Stimulated activated naive CD8-positive, alpha-beta T cell treated with anti-CD3 and anti-CD28 coated beads, Interleukin-15, Interleukin-2, amounts not matched to agents 100 ng/mL and 50 ng/mL, for 24 hours (primary cell): ENCODE data around the gene ST8SIA1.
A peak's percentile ranks its signal among the peaks of the same experiment; 100 is the strongest.
"Not testable (repeated sequence)": the region's sequence is repeated elsewhere in the genome, so short reads cannot be mapped to it uniquely, and the experiment has no call there.

Source experiments
- H3K27ac Mint-ChIP-seq: one replicate; pipeline ENCODE4 v1.8.0; 2021; ENCODE audit warnings: mild to moderate bottlenecking, mixed read lengths
- H3K27me3 Mint-ChIP-seq: one replicate; pipeline ENCODE4 v1.8.0; 2021; ENCODE audit warnings: mixed read lengths
- H3K36me3 Mint-ChIP-seq: one replicate; pipeline ENCODE4 v1.8.0; 2021; ENCODE audit warnings: low read depth, mixed read lengths
- H3K4me1 Mint-ChIP-seq: one replicate; pipeline ENCODE4 v1.8.0; 2021; ENCODE audit warnings: low read depth, mixed read lengths
- H3K4me3 Mint-ChIP-seq: one replicate; pipeline ENCODE4 v1.8.0; 2021; ENCODE audit warnings: mild to moderate bottlenecking, mixed read lengths
- H3K9me3 Mint-ChIP-seq: one replicate; pipeline ENCODE4 v1.8.0; 2021; ENCODE audit warnings: mixed read lengths

Gene ST8SIA1

GRCh38 chr12:22334410-22335100 is at the start of gene ST8SIA1:
TSS of gene ST8SIA1 (minus strand) at chr12:22334707. CDS start at chr12:22334232, 475 bp downstream.
- Mint-ChIP-seq H3K27ac (peak within 1 kb of the TSS; percentile 29), H3K4me3 (peak within 1 kb of the TSS; percentile 87), H3K4me1 (peaks cover 20% of the 10 kb centered on the region), H3K27me3 (peaks cover 59% of the 10 kb centered on the region), H3K36me3 (no peaks in the 10 kb centered on the region), H3K9me3 (no peaks in the 10 kb centered on the region)

- Mint-ChIP-seq H3K9me3 (no peaks in the 10 kb centered on the region), H3K4me3 (no peak overlapping the region), H3K27ac (no peak overlapping the region), H3K27me3 (peaks cover 6% of the 10 kb centered on the region), H3K4me1 (no peaks in the 10 kb centered on the region), H3K36me3 (no peaks in the 10 kb centered on the region)
Observed at GRCh38 chr12:22380031-22380430, 45.5 kb upstream of the ST8SIA1 start.

- no peak overlapping the region for H3K4me3 Mint-ChIP-seq
- H3K9me3 Mint-ChIP-seq: no peaks in the 10 kb centered on the region
- H3K27ac Mint-ChIP-seq: no peak overlapping the region
- H3K4me1 Mint-ChIP-seq: peaks cover 5% of the 10 kb centered on the region
- H3K36me3 Mint-ChIP-seq: no peaks in the 10 kb centered on the region
- peaks cover 6% of the 10 kb centered on the region for H3K27me3 Mint-ChIP-seq
Observed at GRCh38 chr12:22377731-22378496, 43.4 kb upstream of the ST8SIA1 start.

DNA sequence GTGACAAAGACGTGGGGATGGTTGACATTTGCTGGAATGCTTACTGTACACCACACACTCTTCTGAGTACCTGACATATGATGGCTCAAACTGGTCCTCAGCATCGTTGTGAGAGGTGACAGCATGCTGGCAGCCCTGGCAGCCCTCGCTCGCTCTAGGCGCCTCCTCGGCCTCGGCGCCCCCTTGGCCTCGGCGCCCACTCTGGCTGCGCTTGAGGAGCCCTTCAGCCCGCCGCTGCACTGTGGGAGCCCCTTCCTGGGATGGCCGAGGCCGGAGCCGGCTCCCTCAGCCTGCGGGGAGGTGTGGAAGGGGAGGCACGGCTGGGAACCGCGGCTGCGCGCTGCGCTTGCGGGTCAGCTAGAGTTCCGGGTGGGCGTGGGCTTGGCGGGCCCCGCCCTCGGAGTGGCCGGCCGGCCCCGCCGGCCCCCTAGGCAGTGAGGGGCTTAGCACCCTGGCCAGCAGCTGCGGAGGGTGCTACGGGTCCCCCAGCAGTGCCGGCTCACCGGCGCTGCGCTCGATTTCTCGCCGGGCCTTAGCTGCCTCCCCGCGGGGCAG is 42.2 kb upstream of the ST8SIA1 start:
- H3K4me1 Mint-ChIP-seq, H3K4me3 Mint-ChIP-seq, H3K9me3 Mint-ChIP-seq, H3K27ac Mint-ChIP-seq, H3K27me3 Mint-ChIP-seq, H3K36me3 Mint-ChIP-seq: not testable (repeated sequence)

- no peaks in the 10 kb centered on the region for H3K36me3 Mint-ChIP-seq
- no peak overlapping the region for H3K4me3 Mint-ChIP-seq
- peaks cover 5% of the 10 kb centered on the region for H3K4me1 Mint-ChIP-seq
- no peak overlapping the region for H3K27ac Mint-ChIP-seq
- H3K27me3 Mint-ChIP-seq: peaks cover 6% of the 10 kb centered on the region
- H3K9me3 Mint-ChIP-seq: no peaks in the 10 kb centered on the region
Observed at GRCh38 chr12:22374508-22374907, 40.0 kb upstream of the ST8SIA1 start.

DNA sequence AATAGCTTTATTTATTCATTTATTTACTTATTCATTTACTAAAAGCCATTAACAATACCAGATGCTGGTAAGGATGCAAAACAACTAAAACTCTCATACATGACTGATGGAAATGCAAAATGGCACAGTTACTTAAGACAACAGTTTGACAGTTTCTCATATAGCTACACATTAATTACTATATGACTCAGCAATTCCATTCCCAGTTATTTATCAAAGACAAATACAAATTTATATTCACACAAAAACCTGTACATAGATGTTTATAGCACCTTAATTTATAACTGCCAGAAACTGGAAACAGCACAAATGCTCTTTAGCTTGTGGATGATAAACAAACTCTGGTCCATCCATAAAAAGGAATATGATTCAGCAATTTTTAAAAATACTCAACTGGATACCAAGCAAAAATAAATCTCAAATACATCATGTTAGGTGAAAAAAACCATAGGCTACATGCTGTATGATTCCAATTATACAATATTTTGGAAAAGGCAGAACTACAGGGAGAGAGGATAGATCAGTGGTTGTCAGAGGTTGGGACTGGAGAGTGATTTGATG is 37.9 kb upstream of the ST8SIA1 start:
- no peaks in the 10 kb centered on the region for H3K36me3 Mint-ChIP-seq
- H3K4me1 Mint-ChIP-seq: peaks cover 5% of the 10 kb centered on the region
- H3K27me3 Mint-ChIP-seq: peaks cover 7% of the 10 kb centered on the region
- peaks cover 15% of the 10 kb centered on the region for H3K9me3 Mint-ChIP-seq
- no peak overlapping the region for H3K4me3 Mint-ChIP-seq
- H3K27ac Mint-ChIP-seq: no peak overlapping the region

- no peak overlapping the region for H3K4me3 Mint-ChIP-seq
Observed at GRCh38 chr12:22366181-22366580, 31.7 kb upstream of the ST8SIA1 start.

DNA sequence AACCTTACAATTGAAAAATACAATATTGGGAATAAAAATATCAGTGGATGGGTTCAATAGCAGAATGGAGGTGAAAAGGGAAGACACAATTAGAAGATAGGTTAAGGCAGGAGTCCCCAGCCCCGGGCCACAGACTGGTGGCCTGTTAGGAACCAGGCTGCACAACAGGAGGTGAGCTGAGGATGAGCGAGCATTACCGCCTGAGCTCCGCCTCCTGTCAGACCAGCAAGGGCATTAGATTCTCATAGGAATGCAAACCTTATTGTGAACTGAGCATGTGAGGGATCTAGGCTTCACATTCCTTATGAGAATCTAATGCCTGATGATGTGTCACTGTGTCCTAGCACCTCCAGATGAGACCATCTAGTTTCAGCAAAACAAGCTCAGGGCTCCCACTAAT is 27.3 kb upstream of the ST8SIA1 start:
- Mint-ChIP-seq H3K27me3 (peaks cover 15% of the 10 kb centered on the region), H3K4me3 (no peak overlapping the region)

More at GRCh38 chr12:22366181-22366580, 31.7 kb upstream of the ST8SIA1 start:
- H3K36me3 Mint-ChIP-seq: no peaks in the 10 kb centered on the region
- peaks cover 20% of the 10 kb centered on the region for H3K9me3 Mint-ChIP-seq
- H3K4me1 Mint-ChIP-seq: no peaks in the 10 kb centered on the region
- H3K27ac Mint-ChIP-seq: no peak overlapping the region
- H3K27me3 Mint-ChIP-seq: peaks cover 12% of the 10 kb centered on the region

GRCh38 chr12:22360774-22361173 is 26.3 kb upstream of the ST8SIA1 start:
- Mint-ChIP-seq H3K27ac (no peak overlapping the region), H3K4me1 (no peaks in the 10 kb centered on the region), H3K4me3 (no peak overlapping the region), H3K36me3 (no peaks in the 10 kb centered on the region), H3K27me3 (peaks cover 15% of the 10 kb centered on the region), H3K9me3 (no peaks in the 10 kb centered on the region)

More for the DNA sequence above, 27.3 kb upstream of the ST8SIA1 start:
- Mint-ChIP-seq H3K9me3 (no peaks in the 10 kb centered on the region), H3K4me1 (no peaks in the 10 kb centered on the region), H3K36me3 (no peaks in the 10 kb centered on the region), H3K27ac (no peak overlapping the region)

DNA sequence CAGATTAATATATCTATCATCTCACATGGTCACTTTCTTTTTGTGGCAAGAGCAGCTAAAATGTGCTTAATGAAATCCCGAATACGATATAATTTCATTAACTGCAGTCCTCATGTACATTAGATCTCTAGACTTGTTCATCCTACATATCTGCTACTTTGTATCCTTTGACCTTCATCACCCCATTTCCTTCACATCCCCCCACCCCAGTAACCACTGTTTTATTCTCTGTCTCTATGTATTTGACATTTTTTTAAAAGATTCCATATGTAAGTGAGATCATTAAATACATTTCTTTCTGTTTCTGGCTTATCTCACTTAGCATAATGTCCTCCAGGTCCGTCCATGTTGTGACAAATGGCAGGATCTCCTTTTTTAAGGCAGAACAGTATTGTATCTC is 23.0 kb upstream of the ST8SIA1 start:
- no peaks in the 10 kb centered on the region for H3K9me3 Mint-ChIP-seq
- no peak overlapping the region for H3K4me3 Mint-ChIP-seq
- H3K27ac Mint-ChIP-seq: no peak overlapping the region
- no peaks in the 10 kb centered on the region for H3K4me1 Mint-ChIP-seq
- no peaks in the 10 kb centered on the region for H3K36me3 Mint-ChIP-seq
- peaks cover 15% of the 10 kb centered on the region for H3K27me3 Mint-ChIP-seq

GRCh38 chr12:22356231-22356630 is 21.7 kb upstream of the ST8SIA1 start:
- H3K36me3 Mint-ChIP-seq: no peaks in the 10 kb centered on the region
- no peaks in the 10 kb centered on the region for H3K9me3 Mint-ChIP-seq
- H3K27me3 Mint-ChIP-seq: peaks cover 10% of the 10 kb centered on the region
- H3K27ac Mint-ChIP-seq: no peak overlapping the region
- H3K4me1 Mint-ChIP-seq: no peaks in the 10 kb centered on the region
- H3K4me3 Mint-ChIP-seq: no peak overlapping the region

DNA sequence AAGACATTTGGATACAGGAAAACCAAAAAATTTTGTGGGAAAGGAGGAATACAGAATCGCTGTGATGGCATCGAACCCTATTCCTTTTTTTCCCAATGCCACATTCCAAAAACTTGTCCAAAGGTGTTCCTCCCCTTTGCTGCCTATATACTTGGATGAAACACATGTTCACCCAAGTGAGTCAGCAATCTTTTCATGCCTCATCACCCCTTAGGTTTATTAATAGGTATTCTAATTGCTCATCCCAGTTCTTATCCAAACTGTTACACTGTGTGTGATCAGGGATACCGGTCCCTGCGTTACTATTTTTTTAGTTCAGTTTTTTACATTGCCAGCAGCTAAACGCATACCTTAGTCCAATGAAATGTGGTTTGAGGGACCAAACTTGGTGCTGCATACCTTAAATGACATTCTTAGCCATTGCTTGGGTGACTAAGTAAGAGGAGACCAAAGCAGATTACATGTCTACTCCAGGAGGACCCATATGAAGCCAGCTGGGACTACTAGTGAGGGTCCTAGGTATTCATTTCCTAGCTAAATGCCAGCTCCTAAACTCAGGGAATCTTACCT is 20.6 kb upstream of the ST8SIA1 start:
- Mint-ChIP-seq H3K4me1 (no peaks in the 10 kb centered on the region), H3K4me3 (no peak overlapping the region), H3K36me3 (no peaks in the 10 kb centered on the region), H3K9me3 (no peaks in the 10 kb centered on the region), H3K27me3 (peaks cover 2% of the 10 kb centered on the region), H3K27ac (no peak overlapping the region)

DNA sequence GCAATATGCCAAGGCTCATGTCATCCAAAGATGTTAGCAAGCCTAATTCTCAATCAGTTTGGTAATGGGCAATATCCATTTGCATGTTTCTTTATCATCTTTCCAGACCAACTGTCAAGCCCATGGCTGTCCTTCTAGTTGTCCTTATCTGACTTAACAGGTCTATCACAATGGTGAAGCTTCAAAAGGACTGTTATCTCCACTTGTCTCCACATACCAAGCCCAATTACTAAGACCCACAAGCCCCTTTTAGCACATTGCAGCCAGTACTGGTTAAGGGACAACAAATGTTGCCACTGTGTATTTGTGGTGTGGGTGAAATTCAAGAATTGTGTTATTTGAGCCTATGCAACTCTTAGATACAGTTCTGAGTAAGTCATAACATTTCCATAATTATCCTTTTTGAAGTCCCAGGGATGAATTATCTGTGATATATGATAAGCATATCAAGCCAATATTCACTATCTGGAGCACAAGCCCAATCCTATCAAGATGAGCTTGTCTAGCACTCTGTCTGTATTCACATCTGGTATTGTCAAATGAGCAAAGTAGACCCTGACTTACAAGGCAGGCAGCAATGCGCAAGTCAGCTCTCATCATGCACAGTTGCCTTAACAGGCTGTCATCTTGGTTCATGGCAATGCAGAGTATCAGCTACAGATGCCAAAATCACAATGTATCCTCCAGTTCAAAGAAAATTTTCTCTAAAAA is 19.3 kb upstream of the ST8SIA1 start:
- H3K27ac Mint-ChIP-seq: no peak overlapping the region
- H3K9me3 Mint-ChIP-seq: no peaks in the 10 kb centered on the region
- H3K27me3 Mint-ChIP-seq: no peaks in the 10 kb centered on the region
- no peak overlapping the region for H3K4me3 Mint-ChIP-seq
- no peaks in the 10 kb centered on the region for H3K36me3 Mint-ChIP-seq
- H3K4me1 Mint-ChIP-seq: no peaks in the 10 kb centered on the region

GRCh38 chr12:22350886-22351285 is 16.4 kb upstream of the ST8SIA1 start:
- no peaks in the 10 kb centered on the region for H3K4me1 Mint-ChIP-seq
- H3K9me3 Mint-ChIP-seq: peaks cover 4% of the 10 kb centered on the region
- H3K27ac Mint-ChIP-seq: no peak overlapping the region
- H3K4me3 Mint-ChIP-seq: no peak overlapping the region
- no peaks in the 10 kb centered on the region for H3K36me3 Mint-ChIP-seq
- no peaks in the 10 kb centered on the region for H3K27me3 Mint-ChIP-seq
